ENCODE measurements around the gene CLN3. TPM values are rescaled to one million over a fixed set of nuclear protein-coding genes. Genes with fewer than 3 reads are reported as not detected.

Gene CLN3
- total and polyA plus RNA-seq, 9 of the 15 experiments (the other 6 are each of a cell fraction or from before 2014, with no cell fraction given) = 2.5 to 27.1 (median 11.6) TPM

GRCh38 chr16:28492511-28492910 lies 637 bp upstream of the CLN3 start (continued):
- TF ChIP-seq, protein P1, sequence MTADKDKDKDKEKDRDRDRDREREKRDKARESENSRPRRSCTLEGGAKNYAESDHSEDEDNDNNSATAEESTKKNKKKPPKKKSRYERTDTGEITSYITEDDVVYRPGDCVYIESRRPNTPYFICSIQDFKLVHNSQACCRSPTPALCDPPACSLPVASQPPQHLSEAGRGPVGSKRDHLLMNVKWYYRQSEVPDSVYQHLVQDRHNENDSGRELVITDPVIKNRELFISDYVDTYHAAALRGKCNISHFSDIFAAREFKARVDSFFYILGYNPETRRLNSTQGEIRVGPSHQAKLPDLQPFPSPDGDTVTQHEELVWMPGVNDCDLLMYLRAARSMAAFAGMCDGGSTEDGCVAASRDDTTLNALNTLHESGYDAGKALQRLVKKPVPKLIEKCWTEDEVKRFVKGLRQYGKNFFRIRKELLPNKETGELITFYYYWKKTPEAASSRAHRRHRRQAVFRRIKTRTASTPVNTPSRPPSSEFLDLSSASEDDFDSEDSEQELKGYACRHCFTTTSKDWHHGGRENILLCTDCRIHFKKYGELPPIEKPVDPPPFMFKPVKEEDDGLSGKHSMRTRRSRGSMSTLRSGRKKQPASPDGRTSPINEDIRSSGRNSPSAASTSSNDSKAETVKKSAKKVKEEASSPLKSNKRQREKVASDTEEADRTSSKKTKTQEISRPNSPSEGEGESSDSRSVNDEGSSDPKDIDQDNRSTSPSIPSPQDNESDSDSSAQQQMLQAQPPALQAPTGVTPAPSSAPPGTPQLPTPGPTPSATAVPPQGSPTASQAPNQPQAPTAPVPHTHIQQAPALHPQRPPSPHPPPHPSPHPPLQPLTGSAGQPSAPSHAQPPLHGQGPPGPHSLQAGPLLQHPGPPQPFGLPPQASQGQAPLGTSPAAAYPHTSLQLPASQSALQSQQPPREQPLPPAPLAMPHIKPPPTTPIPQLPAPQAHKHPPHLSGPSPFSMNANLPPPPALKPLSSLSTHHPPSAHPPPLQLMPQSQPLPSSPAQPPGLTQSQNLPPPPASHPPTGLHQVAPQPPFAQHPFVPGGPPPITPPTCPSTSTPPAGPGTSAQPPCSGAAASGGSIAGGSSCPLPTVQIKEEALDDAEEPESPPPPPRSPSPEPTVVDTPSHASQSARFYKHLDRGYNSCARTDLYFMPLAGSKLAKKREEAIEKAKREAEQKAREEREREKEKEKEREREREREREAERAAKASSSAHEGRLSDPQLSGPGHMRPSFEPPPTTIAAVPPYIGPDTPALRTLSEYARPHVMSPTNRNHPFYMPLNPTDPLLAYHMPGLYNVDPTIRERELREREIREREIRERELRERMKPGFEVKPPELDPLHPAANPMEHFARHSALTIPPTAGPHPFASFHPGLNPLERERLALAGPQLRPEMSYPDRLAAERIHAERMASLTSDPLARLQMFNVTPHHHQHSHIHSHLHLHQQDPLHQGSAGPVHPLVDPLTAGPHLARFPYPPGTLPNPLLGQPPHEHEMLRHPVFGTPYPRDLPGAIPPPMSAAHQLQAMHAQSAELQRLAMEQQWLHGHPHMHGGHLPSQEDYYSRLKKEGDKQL (CRISPR knock-in tag; IDR thresholded peaks at IDR 0.05; ENCODE audit: borderline replicate concordance) = no peak

GRCh38 chr16:28491230-28491969 lies 474 bp downstream of the CLN3 start:
- ATAC-seq = peak; percentile 84
- no peaks in the 10 kb centered on the region for H3K9me3 ChIP-seq (replicated peaks; ENCODE audit: control insufficient read depth, insufficient read depth, low read depth, low read length)
- in situ Hi-C loops (cut with MboI) (loop anchor here (25.0 kb wide), 1 partner anchor 1721 kb away; no protein-coding TSS in a partner anchor), intact Hi-C loops (cut with micrococcal nuclease) (no loop called here)
- peak overlapping the region; percentile 76 for H3K4me3 ChIP-seq
- WGBS (ENCODE audit: insufficient coverage, low coverage, missing lambda C conversion rate) = under 1% methylated on average over 25 of the region's 42 CpGs
- H3K27me3 ChIP-seq (ENCODE audit: control insufficient read depth in 2 of 2, insufficient read depth in 2 of 2, low read length in 2 of 2) = no peaks in the 10 kb centered on the region
- DNase-seq (ENCODE audit: extremely low read depth in 1 of 4, low spot score in 3 of 4) = peak; percentile 73 to 75 (median 74)
- peak overlapping the region; percentile 78 to 99 for H3K9ac ChIP-seq (ENCODE audit: insufficient read depth in 1 of 2, low read depth in 2 of 2, low read length in 2 of 2)
- peak overlapping the region; percentile 89 for H3K27ac ChIP-seq (ENCODE audit: extremely low read depth, low read depth, low read length)
- BruUV-seq (replicated peaks) = TSS peak; percentile 62
- FAIRE-seq = peak; percentile 37
- ChIA-PET CTCF (ENCODE audit: low intra/inter-chr PET ratio) (no interaction called here), POLR2A (no interaction called here)
- peak overlapping the region; percentile 86 for H2AFZ ChIP-seq (ENCODE audit: low read depth, low read length)
- H4K20me1 ChIP-seq (replicated peaks; ENCODE audit: control insufficient read depth, insufficient read depth, low read length) = no peaks in the 10 kb centered on the region
- peaks cover 8% of the 10 kb centered on the region; the same call in 2 of the 3 replicates for H3K79me2 ChIP-seq (ENCODE audit: control insufficient read depth, insufficient read depth, low read length)
- peaks cover 19% of the 10 kb centered on the region; the same call in 2 of the 3 replicates for H3K36me3 ChIP-seq (ENCODE audit: control insufficient read depth, insufficient read depth, low read length)
- no peaks in the 10 kb centered on the region for H3K9me1 ChIP-seq (ENCODE audit: control insufficient read depth, insufficient read depth, low read length)
- H3K4me2 ChIP-seq (ENCODE audit: insufficient read depth, low read length) = peak overlapping the region; percentile 84
- peaks cover 13 to 36% of the 10 kb centered on the region in 2 experiments for H3K4me1 ChIP-seq (replicated peaks in 1 of 2; ENCODE audit: control insufficient read depth in 2 of 2, insufficient read depth in 2 of 2, low read length in 2 of 2)
- TF ChIP-seq CC2D1A (IDR thresholded peaks at IDR 0.05) (no peak), CUX1 (CRISPR knock-in tag; IDR thresholded peaks at IDR 0.05) (0 out of 2 replicates have a peak, but pooled peaks have one; percentile 17), ZFPM2 (CRISPR knock-in tag; IDR thresholded peaks at IDR 0.05) (no peak)
- TF ChIP-seq, protein P2, sequence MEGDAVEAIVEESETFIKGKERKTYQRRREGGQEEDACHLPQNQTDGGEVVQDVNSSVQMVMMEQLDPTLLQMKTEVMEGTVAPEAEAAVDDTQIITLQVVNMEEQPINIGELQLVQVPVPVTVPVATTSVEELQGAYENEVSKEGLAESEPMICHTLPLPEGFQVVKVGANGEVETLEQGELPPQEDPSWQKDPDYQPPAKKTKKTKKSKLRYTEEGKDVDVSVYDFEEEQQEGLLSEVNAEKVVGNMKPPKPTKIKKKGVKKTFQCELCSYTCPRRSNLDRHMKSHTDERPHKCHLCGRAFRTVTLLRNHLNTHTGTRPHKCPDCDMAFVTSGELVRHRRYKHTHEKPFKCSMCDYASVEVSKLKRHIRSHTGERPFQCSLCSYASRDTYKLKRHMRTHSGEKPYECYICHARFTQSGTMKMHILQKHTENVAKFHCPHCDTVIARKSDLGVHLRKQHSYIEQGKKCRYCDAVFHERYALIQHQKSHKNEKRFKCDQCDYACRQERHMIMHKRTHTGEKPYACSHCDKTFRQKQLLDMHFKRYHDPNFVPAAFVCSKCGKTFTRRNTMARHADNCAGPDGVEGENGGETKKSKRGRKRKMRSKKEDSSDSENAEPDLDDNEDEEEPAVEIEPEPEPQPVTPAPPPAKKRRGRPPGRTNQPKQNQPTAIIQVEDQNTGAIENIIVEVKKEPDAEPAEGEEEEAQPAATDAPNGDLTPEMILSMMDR (IDR thresholded peaks at IDR 0.05 in 2 of 3, conservative IDR thresholded peaks at IDR 0.05 in 1 of 3; ENCODE audit: insufficient read depth in 2 of 3, low read depth in 1 of 3, low read length in 3 of 3) = peak; percentile 18 to 42 (median 24); a peak in 3 of 6 replicates
